Gastrocnemius medialis (tissue), 4 donors: ENCODE data around the gene RNGTT.

ENCODE experiments used
- CTCF ChIP-seq, 5 experiments: fragments of 450-650 bp in 3 of 5; fragments of 200-600 bp in 2 of 5; sonication (generic) in 2 of 5; IDR thresholded peaks in 4 of 5; conservative IDR thresholded peaks in 1 of 5; 1 replicate in 4 of 5; 2 replicates in 1 of 5; pipeline ENCODE4 v1.5.1; 2016 to 2019; ENCODE audit warnings: antibody characterized with exemption in 5 of 5, mild to moderate bottlenecking in 3 of 5, moderate library complexity in 3 of 5
- POLR2A ChIP-seq, 2 donors: fragments of 450-650 bp; IDR thresholded peaks; one replicate each; pipeline ENCODE4 v1.6.1; 2017; ENCODE audit warnings: antibody characterized with exemption in 2 of 2, mild to moderate bottlenecking in 2 of 2, moderate library complexity in 2 of 2

- TF ChIP-seq CTCF (IDR thresholded peaks at IDR 0.05 in 4 of 5, conservative IDR thresholded peaks at IDR 0.05 in 1 of 5): no peak
- TF ChIP-seq POLR2A (IDR thresholded peaks at IDR 0.05): no peak
These were observed 45.5 kb upstream of the RNGTT start for GRCh38 chr6:89008815-89009374.
